ENCODE data around the gene CHRM1.

Gene CHRM1

GRCh38 chr11:62933285-62933684, 12.1 kb upstream of the CHRM1 start:
- no peak for TF ChIP-seq CTCF (IDR thresholded peaks at IDR 0.05; ENCODE audit: borderline replicate concordance, insufficient read depth, low read depth, low read length)
- H3K4me3 ChIP-seq (ENCODE audit: low read depth, low read length): no peak overlapping the region

- no peak overlapping the region for H3K4me3 ChIP-seq (ENCODE audit: low read depth, low read length)
- no peak for TF ChIP-seq CTCF (IDR thresholded peaks at IDR 0.05; ENCODE audit: borderline replicate concordance, insufficient read depth, low read depth, low read length)
Measured at GRCh38 chr11:62931499-62932278, 10.5 kb upstream of the CHRM1 start.

- no peak for TF ChIP-seq CTCF (IDR thresholded peaks at IDR 0.05; ENCODE audit: borderline replicate concordance, insufficient read depth, low read depth, low read length)
- no peak overlapping the region for H3K4me3 ChIP-seq (ENCODE audit: low read depth, low read length)
Measured at GRCh38 chr11:62930666-62931065, 9.5 kb upstream of the CHRM1 start.

GRCh38 chr11:62930157-62930556, 9.0 kb upstream of the CHRM1 start:
- H3K4me3 ChIP-seq (ENCODE audit: low read depth, low read length): no peak overlapping the region
- TF ChIP-seq CTCF (IDR thresholded peaks at IDR 0.05; ENCODE audit: borderline replicate concordance, insufficient read depth, low read depth, low read length): no peak

GRCh38 chr11:62928011-62928410, 6.8 kb upstream of the CHRM1 start:
- TF ChIP-seq CTCF (IDR thresholded peaks at IDR 0.05; ENCODE audit: borderline replicate concordance, insufficient read depth, low read depth, low read length): no peak
- H3K4me3 ChIP-seq (ENCODE audit: low read depth, low read length): no peak overlapping the region

- no peak for TF ChIP-seq CTCF (IDR thresholded peaks at IDR 0.05; ENCODE audit: borderline replicate concordance, insufficient read depth, low read depth, low read length)
- H3K4me3 ChIP-seq (ENCODE audit: low read depth, low read length): no peak overlapping the region
Measured at GRCh38 chr11:62926680-62927455, 5.7 kb upstream of the CHRM1 start.

Measured in GM12875 (cell line).